AG09309 (cell line): ENCODE measurements around the gene PLXNA4.

Experiments
- DNase-seq: peaks from one replicate; pipeline ENCODE4 v3.0.0-alpha.2; 2010; ENCODE audit warnings: low read depth
- H3K4me3 ChIP-seq: 2 replicates; pipeline ENCODE4 v1.5.1; 2011; ENCODE audit warnings: mild to moderate bottlenecking, low read depth, low read length, moderate library complexity; ENCODE audit not compliant: control insufficient read depth
- TF ChIP-seq, protein P1 (sequence below): IDR thresholded peaks from 2 replicates; pipeline ENCODE4 v1.5.1; 2011; ENCODE audit warnings: mild to moderate bottlenecking, low read depth, low read length, inconsistent platforms; ENCODE audit not compliant: insufficient read depth, control insufficient read depth; ENCODE audit errors: missing control alignments

PLXNA4 gene

GRCh38 chr7:132490474-132490873, 85.8 kb downstream of the PLXNA4 start:
- TF ChIP-seq, protein P1, sequence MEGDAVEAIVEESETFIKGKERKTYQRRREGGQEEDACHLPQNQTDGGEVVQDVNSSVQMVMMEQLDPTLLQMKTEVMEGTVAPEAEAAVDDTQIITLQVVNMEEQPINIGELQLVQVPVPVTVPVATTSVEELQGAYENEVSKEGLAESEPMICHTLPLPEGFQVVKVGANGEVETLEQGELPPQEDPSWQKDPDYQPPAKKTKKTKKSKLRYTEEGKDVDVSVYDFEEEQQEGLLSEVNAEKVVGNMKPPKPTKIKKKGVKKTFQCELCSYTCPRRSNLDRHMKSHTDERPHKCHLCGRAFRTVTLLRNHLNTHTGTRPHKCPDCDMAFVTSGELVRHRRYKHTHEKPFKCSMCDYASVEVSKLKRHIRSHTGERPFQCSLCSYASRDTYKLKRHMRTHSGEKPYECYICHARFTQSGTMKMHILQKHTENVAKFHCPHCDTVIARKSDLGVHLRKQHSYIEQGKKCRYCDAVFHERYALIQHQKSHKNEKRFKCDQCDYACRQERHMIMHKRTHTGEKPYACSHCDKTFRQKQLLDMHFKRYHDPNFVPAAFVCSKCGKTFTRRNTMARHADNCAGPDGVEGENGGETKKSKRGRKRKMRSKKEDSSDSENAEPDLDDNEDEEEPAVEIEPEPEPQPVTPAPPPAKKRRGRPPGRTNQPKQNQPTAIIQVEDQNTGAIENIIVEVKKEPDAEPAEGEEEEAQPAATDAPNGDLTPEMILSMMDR, result no peak
- no peak for DNase-seq
- no peak overlapping the region for H3K4me3 ChIP-seq

GRCh38 chr7:132489776-132490237, 86.5 kb downstream of the PLXNA4 start:
- TF ChIP-seq, protein P1, result no peak
- no peak overlapping the region for H3K4me3 ChIP-seq
- no peak for DNase-seq

GRCh38 chr7:132488634-132489302, 87.5 kb downstream of the PLXNA4 start:
- DNase-seq, result no peak
- TF ChIP-seq, protein P1, result no peak
- no peak overlapping the region for H3K4me3 ChIP-seq

- no peak overlapping the region for H3K4me3 ChIP-seq
- TF ChIP-seq, protein P1, result no peak
- no peak for DNase-seq
Observed at GRCh38 chr7:132486274-132486610, 90.0 kb downstream of the PLXNA4 start.

DNA sequence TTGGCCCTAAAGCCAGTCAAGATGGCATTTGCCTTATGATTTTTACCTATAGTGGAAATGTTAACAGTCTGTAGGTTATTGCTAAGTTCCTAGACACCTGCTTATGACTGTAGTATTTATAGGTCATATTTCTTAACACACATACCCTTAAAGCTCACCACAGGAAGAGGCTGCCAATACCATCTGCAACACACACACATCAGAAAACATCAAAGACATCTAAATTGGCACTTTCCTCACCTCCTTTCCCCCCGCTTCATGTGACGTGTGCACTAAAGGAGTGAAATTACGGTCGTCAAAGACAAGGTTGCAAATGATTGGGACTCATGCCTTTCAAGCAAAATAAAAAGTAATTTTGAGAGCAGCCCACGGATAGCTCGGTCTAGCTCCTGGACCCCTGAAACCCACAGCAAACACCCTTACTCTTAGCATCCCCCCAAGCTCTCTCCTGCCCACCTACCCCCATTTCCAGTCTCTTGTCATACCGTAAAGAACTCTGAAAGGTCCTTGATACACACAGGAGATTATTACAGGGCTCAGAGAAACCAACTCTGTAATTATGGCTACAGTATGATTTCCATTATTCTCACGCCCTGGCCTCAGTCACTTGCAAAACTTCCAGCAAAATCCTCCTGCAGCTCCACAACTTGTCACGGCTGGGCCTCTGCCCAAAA, 90.5 kb downstream of the PLXNA4 start:
- DNase-seq, result no peak
- TF ChIP-seq, protein P1, result no peak
- no peak overlapping the region for H3K4me3 ChIP-seq

DNA sequence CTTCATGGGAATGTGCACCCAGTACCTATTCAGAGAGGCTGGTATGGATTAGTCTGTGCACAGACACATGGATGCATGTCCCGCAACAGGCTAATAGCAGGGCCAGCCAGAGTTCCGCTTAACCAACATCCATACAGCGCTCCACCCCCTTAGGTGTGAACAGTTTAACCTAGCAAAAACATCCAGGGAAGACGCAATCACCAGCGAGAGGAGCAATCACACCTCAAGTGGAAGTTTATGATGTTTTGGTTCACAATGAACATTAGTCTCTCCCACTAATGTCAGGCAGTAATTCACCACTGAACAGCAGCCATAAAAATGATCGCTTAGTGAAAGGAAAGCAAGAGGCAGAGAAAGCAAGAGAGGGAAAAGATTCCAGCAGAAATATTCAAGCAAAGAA, 91.1 kb downstream of the PLXNA4 start:
- no peak overlapping the region for H3K4me3 ChIP-seq
- no peak for DNase-seq

More for the DNA sequence above, 91.1 kb downstream of the PLXNA4 start:
- TF ChIP-seq, protein P1, result no peak
